Activated T-cell treated with anti-CD3 and anti-CD28 coated beads, Interleukin-2, amount 50 U/mL, for 4 hours (primary cell): ENCODE results near the gene PSTPIP2. TPM values are rescaled to one million over a fixed set of nuclear protein-coding genes. Genes with fewer than 3 reads are reported as not detected.
A peak's percentile ranks its signal among the peaks of the same experiment; 100 is the strongest.

Source experiments
- ATAC-seq, 2 donors: fragments of 200-7000 bp; cut with Tn5 transposase; one replicate each; pipeline ENCODE4 v1.10.0; 2021
- DNase-seq: peaks from one replicate; pipeline ENCODE4 v3.0.0-alpha.2; 2020
- H3K27me3 Mint-ChIP-seq: one replicate; pipeline ENCODE4 v1.8.0; 2021; ENCODE audit warnings: low read depth, mixed read lengths
- H3K36me3 Mint-ChIP-seq: one replicate; pipeline ENCODE4 v1.8.0; 2022; ENCODE audit warnings: mixed read lengths; ENCODE audit not compliant: insufficient read depth
- H3K4me1 Mint-ChIP-seq: one replicate; pipeline ENCODE4 v1.8.0; 2021; ENCODE audit warnings: low read depth, mixed read lengths
- H3K4me3 Mint-ChIP-seq: one replicate; pipeline ENCODE4 v1.8.0; 2021; ENCODE audit warnings: mild to moderate bottlenecking, moderate library complexity, mixed read lengths
- H3K9me3 Mint-ChIP-seq: one replicate; pipeline ENCODE4 v1.8.0; 2021; ENCODE audit warnings: mixed read lengths
- total RNA-seq, 3 donors: library from RNA; stranded (reverse); gene quantifications; one replicate each; pipeline ENCODE4 v1.2.1, GENCODE V29; 2021

The PSTPIP2 gene
- total RNA-seq, 3 donors from 2014 or later = 15.8 to 16.6 (median 16.4) TPM

DNA sequence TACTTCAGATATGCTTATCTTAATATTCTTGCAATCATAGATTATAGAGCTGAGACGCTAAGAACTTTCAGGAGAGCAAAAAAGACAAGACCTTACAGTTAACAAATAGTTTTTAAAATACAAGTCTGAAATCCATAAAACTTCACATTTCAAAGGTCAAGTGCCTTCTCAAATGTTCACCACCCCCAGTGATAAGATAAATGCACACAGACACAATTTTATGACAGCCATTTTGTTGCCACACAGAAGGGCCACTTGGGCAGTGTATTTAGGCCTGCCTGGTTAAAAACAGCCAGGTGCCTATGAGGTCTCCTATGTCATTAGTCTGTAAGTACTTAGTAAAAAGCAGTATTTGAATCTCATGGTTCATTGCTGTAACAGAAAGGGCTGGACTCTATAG is 8.1 kb upstream of the PSTPIP2 start:
- peaks cover 29% of the 10 kb centered on the region for H3K36me3 Mint-ChIP-seq
- ATAC-seq (no peak), DNase-seq (no peak)
- no peaks in the 10 kb centered on the region for H3K9me3 Mint-ChIP-seq
- H3K4me3 Mint-ChIP-seq = no peak overlapping the region
- no peaks in the 10 kb centered on the region for H3K4me1 Mint-ChIP-seq
- H3K27me3 Mint-ChIP-seq = no peaks in the 10 kb centered on the region

DNA sequence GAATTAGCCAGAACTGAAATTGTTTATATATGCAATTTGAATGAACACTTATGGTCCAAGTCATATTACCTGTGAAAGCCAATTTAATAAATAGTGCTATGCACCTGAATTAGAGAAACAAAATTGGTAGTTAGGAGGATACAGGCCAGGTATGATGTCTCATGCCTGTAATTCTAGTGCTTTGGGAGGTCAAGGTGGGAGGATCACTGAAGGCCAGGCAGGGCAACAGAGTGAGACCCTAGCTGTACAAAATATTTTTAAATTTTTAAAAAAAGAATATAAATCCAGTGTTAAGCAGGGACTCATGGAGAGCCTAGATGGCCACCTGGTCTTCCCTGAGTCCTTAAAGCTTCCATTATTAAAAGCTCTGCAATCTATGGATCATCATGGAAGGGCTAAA is 7.3 kb upstream of the PSTPIP2 start:
- Mint-ChIP-seq H3K36me3 (peaks cover 24% of the 10 kb centered on the region), H3K4me3 (no peak overlapping the region), H3K27me3 (no peaks in the 10 kb centered on the region), H3K9me3 (no peaks in the 10 kb centered on the region), H3K4me1 (no peaks in the 10 kb centered on the region)
- ATAC-seq (no peak), DNase-seq (no peak)

DNA sequence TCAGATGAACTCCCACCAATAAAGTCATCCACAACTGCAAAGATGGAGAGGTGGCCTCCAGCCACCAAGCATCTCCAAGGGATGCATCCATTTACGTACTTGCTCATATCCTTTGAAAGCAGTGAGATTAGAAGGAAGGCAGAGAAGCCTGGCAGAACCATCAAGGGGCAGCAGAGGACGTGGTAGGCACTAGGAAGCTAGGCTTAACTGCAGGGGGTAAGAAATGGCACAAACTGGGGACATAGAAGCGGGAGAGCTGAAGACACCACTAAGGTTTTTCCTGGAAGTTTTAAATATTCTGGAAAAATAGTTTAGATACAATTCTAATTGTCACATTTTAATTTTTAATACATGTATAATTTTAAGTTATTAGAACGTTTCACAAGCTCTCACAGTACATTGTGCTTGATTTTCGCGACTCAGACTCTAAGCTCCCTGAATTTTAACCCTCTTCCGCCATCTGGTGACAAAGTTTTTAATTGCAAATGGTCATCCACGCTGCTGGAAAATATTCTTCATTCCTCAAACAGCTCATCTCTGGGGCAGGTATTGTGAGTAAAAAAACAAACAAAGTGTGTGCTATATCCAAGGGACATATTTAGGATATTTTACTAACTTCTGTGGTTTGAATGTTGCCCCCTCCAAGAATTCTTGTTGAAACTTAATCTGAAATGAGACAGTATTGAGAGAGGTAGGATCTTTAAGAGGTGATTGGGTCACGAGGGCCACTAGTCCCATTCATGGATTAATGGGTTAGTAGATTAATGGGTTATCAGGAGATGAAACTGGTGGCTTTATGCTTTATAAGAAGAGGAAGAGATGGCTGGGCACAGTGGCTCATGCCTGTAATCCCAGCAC is 1.6 kb upstream of the PSTPIP2 start:
- Mint-ChIP-seq H3K4me3 (no peak overlapping the region), H3K27me3 (no peaks in the 10 kb centered on the region), H3K9me3 (no peaks in the 10 kb centered on the region), H3K4me1 (peaks cover 36% of the 10 kb centered on the region), H3K36me3 (no peaks in the 10 kb centered on the region)
- peak; percentile 32 to 35 for ATAC-seq
- DNase-seq = peak; percentile 47

DNA sequence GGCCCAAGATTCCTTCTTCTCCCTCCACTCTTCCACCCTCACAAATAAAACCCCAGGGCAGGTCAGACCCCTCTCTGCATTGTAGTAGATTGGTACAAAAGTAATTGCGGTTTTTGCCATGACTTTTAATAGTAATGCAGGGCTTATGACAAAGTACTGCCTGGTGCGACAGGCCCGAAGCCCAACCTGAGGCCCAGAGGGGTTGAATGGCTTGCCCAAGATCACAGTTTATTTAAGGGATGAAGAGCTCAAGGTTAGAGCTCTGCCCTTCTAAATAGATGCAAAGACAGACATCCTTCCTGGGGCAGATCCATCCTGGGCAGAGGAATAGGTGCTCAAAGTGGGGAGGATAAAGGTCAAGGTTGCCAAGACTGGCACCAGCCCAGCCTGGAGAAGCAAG is 899 bp upstream of the PSTPIP2 start:
- Mint-ChIP-seq H3K36me3 (no peaks in the 10 kb centered on the region), H3K4me1 (peaks cover 37% of the 10 kb centered on the region), H3K27me3 (no peaks in the 10 kb centered on the region), H3K9me3 (no peaks in the 10 kb centered on the region), H3K4me3 (peak overlapping the region; percentile 82)
- DNase-seq = no peak
- ATAC-seq = no peak

DNA sequence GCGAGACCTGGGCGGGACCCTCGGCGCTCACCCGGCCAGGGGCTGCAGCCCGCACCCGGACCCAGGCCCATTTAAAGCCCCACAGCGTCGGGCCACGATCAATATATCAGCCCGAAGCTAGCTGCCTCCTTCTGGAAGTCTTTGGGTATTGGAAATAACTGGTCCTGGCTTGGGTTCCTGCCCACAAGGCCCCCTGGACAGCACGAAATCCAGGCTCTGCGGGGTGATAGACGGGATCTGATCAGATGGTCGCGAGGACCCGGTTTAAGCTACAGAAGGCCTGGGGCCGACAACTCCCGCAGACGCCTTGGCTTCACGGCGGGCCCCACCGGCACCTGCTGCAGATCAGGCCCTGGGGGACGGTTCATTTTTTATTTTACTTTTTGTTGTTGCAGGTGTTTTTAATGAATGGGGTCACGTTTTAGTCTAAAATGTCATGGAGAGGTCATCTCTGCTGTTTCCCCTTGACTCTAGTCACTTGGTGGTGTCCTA is 362 bp upstream of the PSTPIP2 start:
- Mint-ChIP-seq H3K4me1 (peaks cover 37% of the 10 kb centered on the region), H3K4me3 (peak overlapping the region; percentile 82), H3K36me3 (peaks cover 1% of the 10 kb centered on the region), H3K9me3 (no peaks in the 10 kb centered on the region), H3K27me3 (no peaks in the 10 kb centered on the region)
- ATAC-seq = no peak
- DNase-seq = no peak

DNA sequence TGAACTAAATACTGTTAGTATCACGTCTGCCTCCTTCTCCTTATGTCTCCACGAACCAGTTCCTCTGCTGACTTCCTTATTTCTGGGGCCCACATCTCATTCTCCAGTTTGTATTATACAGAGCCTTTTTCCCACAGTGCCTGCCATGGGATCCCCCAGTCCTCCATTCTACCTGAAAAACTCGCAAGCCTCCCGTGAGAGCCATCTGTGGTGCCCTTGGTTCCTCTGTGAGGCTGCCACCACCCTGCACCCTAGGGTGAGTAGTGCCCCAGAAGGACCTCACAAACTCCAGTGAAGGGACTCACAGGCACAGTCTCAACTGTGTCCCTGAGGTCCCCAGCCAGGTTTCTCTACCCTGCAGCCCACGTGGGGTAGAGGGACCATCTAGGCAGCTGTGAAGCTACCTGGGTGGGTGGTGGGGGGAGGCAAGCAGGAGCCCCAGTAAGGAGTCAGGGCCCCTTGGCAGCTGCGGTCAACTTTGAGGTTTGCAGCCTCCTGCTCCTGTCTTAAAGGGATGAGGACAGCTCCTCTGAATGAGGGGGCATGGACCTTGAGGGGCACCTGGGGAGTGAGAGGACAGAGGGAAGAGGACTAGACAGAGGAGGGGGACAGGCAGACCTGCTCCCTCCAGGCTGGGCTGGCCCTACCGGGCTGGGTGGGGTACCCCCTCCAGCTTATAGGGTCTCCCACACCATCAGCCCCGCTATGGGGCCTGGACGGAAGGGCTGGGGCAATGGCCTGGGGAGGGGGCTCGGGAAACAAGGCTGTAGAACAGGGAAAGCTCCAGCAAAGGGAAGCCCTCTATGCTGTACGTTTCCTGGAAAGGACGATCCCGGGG is 1.0 kb downstream of the PSTPIP2 start:
- Mint-ChIP-seq H3K4me3 (peak overlapping the region; percentile 83), H3K36me3 (peaks cover 1% of the 10 kb centered on the region), H3K4me1 (peaks cover 37% of the 10 kb centered on the region), H3K27me3 (no peaks in the 10 kb centered on the region), H3K9me3 (no peaks in the 10 kb centered on the region)
- no peak for DNase-seq
- ATAC-seq = peak; percentile 15 to 17

DNA sequence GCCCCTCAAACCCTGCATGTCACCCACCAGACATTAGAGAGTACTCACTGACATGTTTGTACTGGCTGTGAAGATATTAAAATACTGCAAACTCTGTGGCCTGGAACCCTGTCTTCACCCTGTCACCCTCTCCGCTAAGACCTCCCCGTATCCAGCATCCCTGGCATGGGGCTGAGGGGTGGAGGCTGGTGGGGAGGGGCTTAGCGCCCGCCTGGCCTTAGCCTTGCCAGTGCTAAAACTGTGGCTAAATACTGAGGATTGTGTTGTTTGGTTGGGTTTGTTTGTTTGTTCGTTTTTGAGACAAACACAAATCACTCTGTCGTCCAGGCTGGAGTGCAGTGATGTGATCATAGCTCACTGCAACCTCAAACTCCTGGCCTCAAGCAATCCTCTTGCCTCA is 1.8 kb downstream of the PSTPIP2 start:
- Mint-ChIP-seq H3K9me3 (no peaks in the 10 kb centered on the region), H3K4me3 (peak overlapping the region; percentile 83), H3K27me3 (no peaks in the 10 kb centered on the region), H3K36me3 (peaks cover 1% of the 10 kb centered on the region), H3K4me1 (peaks cover 37% of the 10 kb centered on the region)
- DNase-seq (no peak), ATAC-seq (no peak)

DNA sequence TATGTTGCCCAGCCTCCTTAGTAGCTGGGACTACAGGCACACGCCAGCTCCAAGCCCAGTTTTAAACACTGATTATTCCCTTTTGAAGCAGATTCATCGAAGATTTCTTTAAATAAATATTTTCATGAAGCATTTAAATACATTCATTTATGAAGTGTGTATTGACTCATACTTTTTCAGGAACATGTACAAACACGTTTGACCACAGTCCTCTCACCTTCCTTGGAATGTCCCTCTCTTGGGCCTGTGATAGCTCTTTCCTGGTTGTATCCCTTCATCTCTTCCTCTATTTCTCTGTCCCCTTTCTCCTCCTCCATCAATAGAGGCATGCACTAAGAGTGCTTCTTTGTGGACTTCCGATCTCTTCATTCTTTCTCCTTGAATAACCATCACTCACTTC is 2.5 kb downstream of the PSTPIP2 start:
- Mint-ChIP-seq H3K27me3 (no peaks in the 10 kb centered on the region), H3K4me1 (peaks cover 37% of the 10 kb centered on the region), H3K9me3 (no peaks in the 10 kb centered on the region), H3K36me3 (peaks cover 1% of the 10 kb centered on the region), H3K4me3 (no peak overlapping the region)
- ATAC-seq (no peak), DNase-seq (no peak)

DNA sequence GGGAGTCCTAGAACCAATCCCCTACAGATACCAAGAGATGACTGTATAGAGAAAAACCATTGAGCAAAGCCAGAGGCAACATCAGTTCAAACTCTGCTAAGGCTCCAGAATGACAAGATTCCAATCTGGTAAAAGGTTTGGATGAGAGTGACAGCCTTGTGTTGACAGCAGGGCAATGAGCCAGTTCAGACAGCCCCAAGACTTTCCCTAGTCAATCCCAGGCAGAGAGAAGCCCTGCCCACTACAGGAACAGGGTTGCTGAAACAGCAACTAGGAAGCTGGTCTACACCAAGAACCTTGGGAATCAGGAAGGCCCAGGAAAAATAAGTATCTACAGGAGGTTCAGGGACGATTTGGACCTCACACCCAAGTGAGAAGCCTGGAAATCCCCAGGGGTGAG is 3.3 kb downstream of the PSTPIP2 start:
- Mint-ChIP-seq H3K4me1 (peaks cover 36% of the 10 kb centered on the region), H3K9me3 (no peaks in the 10 kb centered on the region), H3K36me3 (peaks cover 1% of the 10 kb centered on the region), H3K4me3 (peak overlapping the region; percentile 8), H3K27me3 (no peaks in the 10 kb centered on the region)
- no peak for DNase-seq
- no peak for ATAC-seq

DNA sequence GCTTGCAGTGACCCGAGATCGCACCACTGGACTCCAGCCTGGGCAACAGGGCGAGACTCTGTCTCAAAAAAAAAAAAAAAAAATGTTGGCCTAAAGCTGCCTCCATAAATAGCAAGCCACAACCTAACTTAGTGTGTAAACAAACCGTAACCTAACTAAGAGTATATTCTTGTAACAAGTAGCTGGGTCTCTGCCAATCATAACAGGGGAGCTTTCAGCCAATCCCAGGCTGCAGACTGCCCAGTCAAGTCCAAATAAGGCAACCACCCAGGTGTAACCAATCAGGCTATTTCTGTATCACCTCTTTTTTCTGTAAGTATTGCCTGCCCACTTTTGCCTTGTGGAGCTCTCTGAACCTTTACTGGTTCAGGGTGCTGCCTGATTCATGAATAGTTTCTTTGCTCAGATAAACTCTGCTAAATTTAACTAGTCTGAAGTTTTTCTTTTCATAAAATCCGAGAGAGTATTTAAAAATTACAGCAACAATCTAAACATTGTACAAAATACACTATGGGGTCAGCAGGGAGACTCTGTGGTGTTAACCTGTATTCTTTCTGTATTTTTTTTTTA is 4.5 kb downstream of the PSTPIP2 start:
- Mint-ChIP-seq H3K9me3 (no peaks in the 10 kb centered on the region), H3K4me1 (peaks cover 26% of the 10 kb centered on the region), H3K27me3 (no peaks in the 10 kb centered on the region), H3K4me3 (no peak overlapping the region), H3K36me3 (peaks cover 1% of the 10 kb centered on the region)
- DNase-seq (no peak), ATAC-seq (no peak)

DNA sequence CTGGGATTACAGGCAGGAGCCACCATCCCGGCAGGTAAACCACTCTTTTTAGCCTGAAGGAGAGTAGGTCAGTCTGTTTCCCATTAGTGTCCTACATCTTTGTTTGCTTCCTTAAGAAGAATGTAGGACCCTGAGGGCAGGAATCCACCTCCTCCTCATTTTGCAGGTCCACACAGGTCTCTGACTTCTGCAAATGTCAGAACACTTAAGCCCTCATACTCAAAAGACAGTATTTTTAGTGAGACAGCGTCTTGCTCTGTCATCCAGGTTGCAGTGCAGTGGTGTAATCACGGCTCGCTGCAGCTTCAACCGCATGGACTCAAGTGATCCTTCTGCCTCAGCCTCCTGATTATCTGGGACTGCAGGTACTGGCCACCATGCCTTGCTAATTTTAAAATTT is 9.3 kb downstream of the PSTPIP2 start:
- Mint-ChIP-seq H3K4me3 (no peak overlapping the region), H3K4me1 (peaks cover 3% of the 10 kb centered on the region), H3K27me3 (no peaks in the 10 kb centered on the region), H3K9me3 (no peaks in the 10 kb centered on the region), H3K36me3 (peaks cover 1% of the 10 kb centered on the region)
- ATAC-seq (no peak), DNase-seq (no peak)

DNA sequence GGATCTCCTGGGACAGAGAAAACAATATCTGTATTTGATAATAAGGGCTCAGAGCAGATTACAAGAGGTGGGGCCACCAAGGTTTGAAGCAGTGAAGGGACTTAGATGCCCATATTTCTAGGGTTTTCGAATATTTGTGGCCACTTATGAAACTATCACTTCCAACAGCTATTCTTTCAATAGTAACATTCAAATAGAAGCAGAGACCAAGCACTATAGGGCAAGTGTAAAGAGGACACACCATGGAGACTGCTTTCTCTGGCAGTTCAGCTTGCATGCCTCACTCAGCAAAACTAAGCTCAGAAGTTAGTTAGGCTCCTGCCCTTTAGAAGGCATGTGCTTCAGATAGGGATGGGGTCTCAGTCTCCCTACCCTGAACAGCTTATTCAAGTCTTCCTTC is 10.3 kb downstream of the PSTPIP2 start:
- no peak for ATAC-seq
- no peaks in the 10 kb centered on the region for H3K9me3 Mint-ChIP-seq
- H3K4me1 Mint-ChIP-seq = peaks cover 3% of the 10 kb centered on the region

DNA sequence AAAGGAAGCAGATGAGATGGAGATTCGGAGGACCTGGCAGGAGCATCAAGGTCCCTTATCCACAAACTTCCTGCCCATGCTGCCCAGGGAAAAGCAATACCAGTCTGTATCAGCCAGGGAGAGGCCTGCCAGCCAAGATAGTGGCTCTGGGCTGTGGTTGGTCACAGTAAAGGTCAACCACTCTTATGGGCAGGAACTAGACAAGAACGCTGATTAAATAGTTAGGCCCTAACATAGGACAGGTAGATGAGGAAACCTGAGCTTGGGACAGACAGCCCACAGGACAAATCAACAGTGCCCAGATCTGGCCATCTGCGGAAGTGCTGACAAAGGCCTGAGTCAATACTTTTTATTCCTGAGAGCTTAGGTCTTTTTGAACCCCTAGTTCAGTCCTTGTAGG is 10.7 kb downstream of the PSTPIP2 start:
- H3K4me3 Mint-ChIP-seq = no peak overlapping the region
- H3K4me1 Mint-ChIP-seq = peaks cover 4% of the 10 kb centered on the region
- DNase-seq (no peak), ATAC-seq (no peak)
- no peaks in the 10 kb centered on the region for H3K27me3 Mint-ChIP-seq
- H3K9me3 Mint-ChIP-seq = no peaks in the 10 kb centered on the region
- H3K36me3 Mint-ChIP-seq = no peaks in the 10 kb centered on the region

More for the DNA sequence above, 10.3 kb downstream of the PSTPIP2 start:
- Mint-ChIP-seq H3K27me3 (no peaks in the 10 kb centered on the region), H3K4me3 (no peak overlapping the region), H3K36me3 (no peaks in the 10 kb centered on the region)
- no peak for DNase-seq

DNA sequence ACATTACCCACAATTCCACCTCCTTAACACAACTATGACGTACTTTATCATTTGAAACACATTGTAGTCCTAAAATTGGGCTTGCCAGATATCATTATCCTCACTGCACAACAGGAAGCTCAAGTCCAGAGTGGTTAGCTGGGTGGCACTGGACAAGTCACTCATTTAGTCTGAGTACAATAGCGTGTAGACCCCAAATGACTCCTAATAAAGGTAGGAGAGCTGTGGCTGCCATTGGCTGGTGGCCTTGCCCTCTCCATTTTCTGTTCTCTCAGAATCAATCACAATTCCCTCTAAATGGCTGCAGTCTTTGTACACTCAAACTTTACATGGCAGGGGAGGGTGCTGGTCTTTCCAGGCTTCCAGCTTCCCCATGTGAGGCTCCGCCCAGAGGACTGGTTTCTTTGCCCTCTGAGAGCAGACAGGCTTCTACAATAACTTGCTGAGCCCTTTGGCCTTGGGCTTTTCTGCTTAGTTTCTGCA is 11.7 kb downstream of the PSTPIP2 start:
- Mint-ChIP-seq H3K36me3 (no peaks in the 10 kb centered on the region), H3K27me3 (no peaks in the 10 kb centered on the region)

More for the DNA sequence above, 11.7 kb downstream of the PSTPIP2 start:
- peaks cover 14% of the 10 kb centered on the region for H3K4me1 Mint-ChIP-seq
- no peak for ATAC-seq
- no peaks in the 10 kb centered on the region for H3K9me3 Mint-ChIP-seq
- DNase-seq = no peak
- H3K4me3 Mint-ChIP-seq = no peak overlapping the region
